DMS53 treated with DMSO at 0.1 percent for 48 hours (cell line): ENCODE results near the gene RAB43.

Experiments used
- DNase-seq: peaks from one replicate; lab custom pipeline; 2025; ENCODE audit not compliant: unreplicated experiment; lab: John Stamatoyannopoulos, UW

RAB43 gene

GRCh38 chr3:129040039-129040336 is 81.6 kb downstream of the RAB43 start:
- DNase-seq = no peak

- DNase-seq = no peak
Measured at GRCh38 chr3:129039271-129040038, 82.1 kb downstream of the RAB43 start.

GRCh38 chr3:129038121-129038855 is 83.3 kb downstream of the RAB43 start:
- no peak for DNase-seq
